HepG2 (cell line): ENCODE results near the gene CLDN7. TPM values are rescaled to one million over a fixed set of nuclear protein-coding genes. Genes with fewer than 3 reads are reported as not detected.

Source experiments
- ATAC-seq: fragments of 200-7000 bp; cut with Tn5 transposase; 3 replicates; pipeline ENCODE4 v1.9.1; 2020; ENCODE audit warnings: mild to moderate bottlenecking, moderate library complexity
- BruUV-seq: library from RNA; stranded (reverse); fragments of 400-500 nt; replicated peaks from 2 replicates; lab custom pipeline; 2021; lab: Mats Ljungman, UMichigan
- CTCF ChIA-PET: fragments of 300-600 bp; formaldehyde crosslinking; extraction: SDS; loops from one replicate; lab custom pipeline; 2021; ENCODE audit warnings: low total read pairs, inconsistent platforms, low intra/inter-chr PET ratio; lab: Yijun Ruan, JAX
- POLR2A ChIA-PET: fragments of 350-600 bp; sonication (Branson Sonifier 250); formaldehyde crosslinking; loops from one replicate; lab custom pipeline; 2020; ENCODE audit warnings: antibody characterized with exemption, inconsistent platforms; lab: Yijun Ruan, JAX
- DNase-seq: peaks from one replicate; pipeline ENCODE4 v3.0.0-alpha.2; 2015; ENCODE audit warnings: low spot score
- FAIRE-seq: peaks from 3 replicates; lab custom pipeline; 2011; peaks lifted over from hg19 to GRCh38; lab: Jason Lieb, UNC
- H2AFZ ChIP-seq: one replicate; pipeline ENCODE4 v1.6.1; 2011; ENCODE audit warnings: low read length, inconsistent platforms
- H3K27ac ChIP-seq: fragments of 300-600 bp; 3 replicates; pipeline ENCODE4 v1.8.0; 2011; ENCODE audit warnings: mixed run types, mild to moderate bottlenecking, mixed read lengths, low read length, inconsistent platforms; ENCODE audit not compliant: insufficient read depth; ENCODE audit errors: extremely low read length
- H3K27me3 ChIP-seq, 2 experiments: fragments of 200-600 bp in 1 of 2; 2 replicates in 1 of 2; 3 replicates in 1 of 2; pipeline versions ENCODE4 v1.6.0 to v1.8.0; 2011; ENCODE audit warnings: low read length in 2 of 2, mild to moderate bottlenecking in 2 of 2, moderate library complexity in 2 of 2, inconsistent platforms in 1 of 2; ENCODE audit not compliant: insufficient read depth in 2 of 2, control insufficient read depth in 1 of 2
- H3K36me3 ChIP-seq, 2 experiments: fragments of 200-600 bp in 1 of 2; replicated peaks in 1 of 2; 2 replicates in 1 of 2; 3 replicates in 1 of 2; pipeline versions ENCODE4 v1.5.1 to v1.8.0; 2011; ENCODE audit warnings: low read length in 2 of 2, inconsistent platforms in 1 of 2; ENCODE audit not compliant: insufficient read depth in 2 of 2, control insufficient read depth in 1 of 2
- H3K4me1 ChIP-seq: 2 replicates; pipeline ENCODE4 v1.5.1; 2012; ENCODE audit warnings: low read length, inconsistent platforms; ENCODE audit not compliant: insufficient read depth
- H3K4me2 ChIP-seq: 2 replicates; pipeline ENCODE4 v1.6.0; 2011; ENCODE audit warnings: low read depth, low read length, inconsistent platforms
- H3K4me3 ChIP-seq, 3 experiments: fragments of 200-600 bp in 1 of 3; sonication (generic), shearing (Covaris generic) in 1 of 3; replicated peaks in 1 of 3; 2 replicates each; pipeline ENCODE4 v1.5.1; 2011 to 2016; ENCODE audit warnings: low read length in 3 of 3, inconsistent platforms in 2 of 3, low read depth in 2 of 3, mild to moderate bottlenecking in 2 of 3, control low read depth in 1 of 3, mixed read lengths in 1 of 3; ENCODE audit not compliant: insufficient read depth in 1 of 3
- H3K79me2 ChIP-seq: one replicate; pipeline ENCODE4 v1.6.1; 2011; ENCODE audit warnings: low read length, inconsistent platforms; ENCODE audit not compliant: insufficient read depth
- H3K9ac ChIP-seq: 2 replicates; pipeline ENCODE4 v1.6.0; 2011; ENCODE audit warnings: mild to moderate bottlenecking, low read depth, low read length, inconsistent platforms; ENCODE audit not compliant: insufficient read depth
- H3K9me3 ChIP-seq: 2 replicates; pipeline ENCODE4 v1.5.1; 2012; ENCODE audit warnings: mild to moderate bottlenecking, low read length
- H4K20me1 ChIP-seq: 2 replicates; pipeline ENCODE4 v1.6.0; 2011; ENCODE audit warnings: inconsistent platforms, mild to moderate bottlenecking, low read length, moderate library complexity; ENCODE audit not compliant: insufficient read depth
- AGO2 ChIP-seq: fragments of 200-400 bp; formaldehyde crosslinking; optimal IDR thresholded peaks from 2 replicates; pipeline ENCODE3; 2017; ENCODE audit warnings: mild to moderate bottlenecking, low read depth, low read length, moderate library complexity
- ASH2L ChIP-seq: fragments of 300-600, 200-600 bp; sonication (generic); IDR thresholded peaks from 2 replicates; pipeline ENCODE4 v1.7.0; 2017; ENCODE audit warnings: low read depth, mild to moderate bottlenecking, moderate library complexity, mixed read lengths, low read length; ENCODE audit not compliant: insufficient read length
- HES4 ChIP-seq: sonication (generic); formaldehyde crosslinking; IDR thresholded peaks from 2 replicates; pipeline ENCODE4 v1.9.0; 2021; ENCODE audit warnings: mild to moderate bottlenecking, missing genetic modification reagents, borderline replicate concordance
- KMT2B ChIP-seq: IDR thresholded peaks from 2 replicates; pipeline ENCODE4 v1.6.1; 2016; ENCODE audit warnings: missing genetic modification reagents, missing compliant biosample characterization
- MBD4 ChIP-seq: IDR thresholded peaks from 2 replicates; pipeline ENCODE4 v1.6.1; 2012; ENCODE audit warnings: low read length, inconsistent platforms, borderline replicate concordance
- NAIF1 ChIP-seq: sonication (generic); formaldehyde crosslinking; IDR thresholded peaks from 2 replicates; pipeline ENCODE4 v1.5.0; 2020; ENCODE audit warnings: mild to moderate bottlenecking, missing genetic modification reagents, borderline replicate concordance
- NR0B2 ChIP-seq: sonication (generic); formaldehyde crosslinking; IDR thresholded peaks from 2 replicates; pipeline ENCODE4 v1.4.0; 2020; ENCODE audit warnings: mild to moderate bottlenecking, missing genetic modification reagents
- PHF21A ChIP-seq: sonication (generic); formaldehyde crosslinking; IDR thresholded peaks from 2 replicates; pipeline ENCODE4 v1.5.0; 2020; ENCODE audit warnings: mild to moderate bottlenecking, missing genetic modification reagents
- POLR2A ChIP-seq, 2 experiments: IDR thresholded peaks; 2 replicates each; pipeline ENCODE4 v1.6.1; 2011; ENCODE audit warnings: low read depth in 2 of 2, low read length in 2 of 2, mild to moderate bottlenecking in 1 of 2, moderate library complexity in 1 of 2; ENCODE audit not compliant: insufficient read depth in 1 of 2
- POLR2AphosphoS5 ChIP-seq: IDR thresholded peaks from 2 replicates; pipeline ENCODE4 v1.6.1; 2012; ENCODE audit warnings: low read depth, low read length
- POLR2G ChIP-seq: fragments of 200-400 bp; formaldehyde crosslinking; IDR thresholded peaks from 2 replicates; pipeline ENCODE4 v1.6.1; 2018; ENCODE audit warnings: mild to moderate bottlenecking, low read depth, low read length, moderate library complexity
- RBFOX2 ChIP-seq: fragments of 200-400 bp; formaldehyde crosslinking; IDR thresholded peaks from 2 replicates; pipeline ENCODE4 v1.6.1; 2017; ENCODE audit warnings: low read depth, mild to moderate bottlenecking, low read length
- RBM22 ChIP-seq: fragments of 200-400 bp; formaldehyde crosslinking; optimal IDR thresholded peaks from 2 replicates; pipeline ENCODE3; 2017; ENCODE audit warnings: mild to moderate bottlenecking, low read length, moderate library complexity
- SAFB2 ChIP-seq: sonication (generic); formaldehyde crosslinking; IDR thresholded peaks from 2 replicates; pipeline ENCODE4 v1.5.1; 2020; ENCODE audit warnings: missing genetic modification reagents, low read depth, mild to moderate bottlenecking, borderline replicate concordance
- SNAPC2 ChIP-seq: sonication (generic); formaldehyde crosslinking; IDR thresholded peaks from 2 replicates; pipeline ENCODE4 v1.8.1; 2022; ENCODE audit warnings: mild to moderate bottlenecking, missing genetic modification reagents
- SRF ChIP-seq: IDR thresholded peaks from 2 replicates; pipeline ENCODE4 v1.6.1; 2011; ENCODE audit warnings: mild to moderate bottlenecking, low read depth, low read length, moderate library complexity
- TEAD3 ChIP-seq: optimal IDR thresholded peaks from 2 replicates; pipeline ENCODE3; 2016; ENCODE audit warnings: borderline replicate concordance
- ZC3H13 ChIP-seq: sonication (generic); formaldehyde crosslinking; IDR thresholded peaks from 2 replicates; pipeline ENCODE4 v1.8.1; 2023; ENCODE audit warnings: mild to moderate bottlenecking, missing genetic modification reagents, moderate library complexity
- ZNF296 ChIP-seq: sonication (generic); formaldehyde crosslinking; conservative IDR thresholded peaks from 2 replicates; pipeline ENCODE4 v1.5.0; 2020; ENCODE audit warnings: mild to moderate bottlenecking, missing genetic modification reagents
- ZNF580 ChIP-seq: IDR thresholded peaks from 2 replicates; pipeline ENCODE4 v1.6.1; 2016; ENCODE audit warnings: low read depth, borderline replicate concordance
- ZNF652 ChIP-seq: IDR thresholded peaks from 2 replicates; pipeline ENCODE4 v1.6.1; 2016; ENCODE audit warnings: low read depth, borderline replicate concordance
- ZNF792 ChIP-seq: IDR thresholded peaks from 2 replicates; pipeline ENCODE4 v1.6.1; 2016
- WGBS: methylation state at CpG from one replicate; pipeline ENCODE4 v1.1.6; 2017; ENCODE audit warnings: low lambda C conversion rate; 5-methylcytosine and 5-hydroxymethylcytosine counted together
- in situ Hi-C: cut with HindIII; loops from 2 replicates; pipeline ENCODE4 v1.10.0; 2017; ENCODE audit warnings: low pct_unique_long_range_greater_than_20kb; ENCODE audit not compliant: extremely low pct_ligation_motif_present
- intact Hi-C: fragments of 100-400 bp; cut with micrococcal nuclease; formaldehyde crosslinking; loops from one replicate; pipeline ENCODE4 v1.10.0; 2022; ENCODE audit not compliant: unreplicated experiment
- polyA plus RNA-seq, 8 experiments: library from polyadenylated mRNA; depleted of rRNA in 3 of 8; stranded (reverse) in 7 of 8; unstranded in 1 of 8; fragments of >200 nt; fragmentation: Illumina TruSeq in 4 of 8; extraction: Trizol in 4 of 8; gene quantifications; 2 replicates each; pipeline versions ENCODE4 v1.2.1 to v1.2.3, GENCODE V29; 2011 to 2016; ENCODE audit warnings: low read depth in 4 of 8, missing spikeins in 1 of 8, mixed read lengths in 1 of 8; ENCODE audit not compliant: insufficient read depth in 1 of 8
- total RNA-seq, 5 experiments: library from RNA; depleted of rRNA; stranded (reverse); fragments of >200 nt; fragmentation: Illumina TruSeq; extraction: Trizol; gene quantifications; 2 replicates each; pipeline ENCODE4 v1.2.3, GENCODE V29; 2016; ENCODE audit warnings: low read depth in 1 of 5

CLDN7 gene
- total and polyA plus RNA-seq, 2 of the 13 experiments (the other 11 are each of a cell fraction or from before 2014, with no cell fraction given): not detected

GRCh38 chr17:7222093-7222971, 39.9 kb downstream of the CLDN7 start:
- no peak overlapping the region for H2AFZ ChIP-seq
- BruUV-seq: TSS peak; percentile 44
- no peaks in the 10 kb centered on the region for H3K9me3 ChIP-seq
- FAIRE-seq (no peak), DNase-seq (no peak), ATAC-seq (no peak)
- CTCF ChIA-PET: interaction anchor here (1.3 kb wide), 1 partner anchor 74 kb away, joined by 6 read pairs; no protein-coding TSS in a partner anchor
- H3K27ac ChIP-seq: no peak overlapping the region
- 93% methylated on average over 11 of the region's 15 CpGs for WGBS
- TF ChIP-seq KMT2B (CRISPR knock-in tag): no peak
- peak; percentile 10 for TF ChIP-seq POLR2G
- TF ChIP-seq ZNF792 (CRISPR knock-in tag): no peak
- TF ChIP-seq PHF21A (CRISPR knock-in tag): 0 out of 2 replicates have a peak, but pooled peaks have one; percentile 26
- 0 out of 2 replicates have a peak, but pooled peaks have one; percentile 46 for TF ChIP-seq POLR2AphosphoS5
- TF ChIP-seq SRF: no peak
- TF ChIP-seq AGO2: peak; percentile 13
- TF ChIP-seq TEAD3 (CRISPR knock-in tag): no peak
- TF ChIP-seq ZNF580 (CRISPR knock-in tag): no peak
- TF ChIP-seq HES4 (CRISPR knock-in tag): 0 out of 2 replicates have a peak, but pooled peaks have one; percentile 39
- peak; percentile 45 to 67; a peak in 1 of 4 replicates for TF ChIP-seq POLR2A (IDR thresholded peaks at IDR 0.05; ENCODE audit: insufficient read depth in 1 of 2, low read depth in 2 of 2, low read length in 2 of 2)
- peak; percentile 68; the same call in 1 of the 2 replicates for TF ChIP-seq SAFB2 (CRISPR knock-in tag)
- 0 out of 2 replicates have a peak, but pooled peaks have one; percentile 42 for TF ChIP-seq MBD4
- peak; percentile 63 for TF ChIP-seq RBFOX2
- peak; percentile 17 for TF ChIP-seq RBM22
- 0 out of 2 replicates have a peak, but pooled peaks have one; percentile 30 for TF ChIP-seq ZC3H13 (CRISPR knock-in tag)
- no peak for TF ChIP-seq SNAPC2 (CRISPR knock-in tag)
- TF ChIP-seq NR0B2 (CRISPR knock-in tag): 0 out of 2 replicates have a peak, but pooled peaks have one; percentile 23
- no peak for TF ChIP-seq ASH2L
- TF ChIP-seq ZNF652 (CRISPR knock-in tag): no peak
- no peak for TF ChIP-seq NAIF1 (CRISPR knock-in tag)
- TF ChIP-seq ZNF296 (CRISPR knock-in tag): 0 out of 2 replicates have a peak, but pooled peaks have one; percentile 32
- peaks cover 14% of the 10 kb centered on the region for H3K79me2 ChIP-seq
- peaks cover 40% of the 10 kb centered on the region for H3K4me1 ChIP-seq
- peaks cover 16 to 57% of the 10 kb centered on the region in 2 experiments; a peak in 4 of 5 replicates for H3K36me3 ChIP-seq
- POLR2A ChIA-PET: interaction anchor here (2.0 to 6.8 kb wide), 4 partner anchors 13 to 91 kb away, joined by 8 to 140 read pairs (median 24); partner anchors contain the start of genes DVL2, GABARAP and PHF23
- H3K4me3 ChIP-seq: no peak overlapping the region
- peaks cover 0 to 4% of the 10 kb centered on the region in 2 experiments; a peak in 2 of 5 replicates for H3K27me3 ChIP-seq
- in situ Hi-C loops (no loop called here), intact Hi-C loops (no loop called here)
- H3K9ac ChIP-seq: no peak overlapping the region
- H4K20me1 ChIP-seq: peaks cover 10% of the 10 kb centered on the region; the same call in 1 of the 2 replicates
- no peak overlapping the region for H3K4me2 ChIP-seq
